Fibroblast of lung (primary cell): Measurements from ENCODE around the gene SAV1. TPM values are rescaled to one million over a fixed set of nuclear protein-coding genes. Genes with fewer than 3 reads are reported as not detected.

Source experiments
- DNase-seq, 2 donors: peaks; one replicate each; pipeline versions ENCODE4 v3.0.0 to v3.0.0-alpha.2; 2010; ENCODE audit warnings: low read depth in 2 of 2
- H2AFZ ChIP-seq: 2 replicates; pipeline ENCODE4 v1.5.1; 2012; ENCODE audit warnings: low read length, control low read depth, inconsistent platforms
- H3K27ac ChIP-seq: 2 replicates; pipeline ENCODE4 v1.5.1; 2011; ENCODE audit warnings: low read length, control low read depth; ENCODE audit not compliant: insufficient read depth
- H3K27me3 ChIP-seq: 2 replicates; pipeline ENCODE4 v1.5.1; 2011; ENCODE audit warnings: mild to moderate bottlenecking, low read length; ENCODE audit not compliant: control insufficient read depth, insufficient read depth
- H3K36me3 ChIP-seq: 2 replicates; pipeline ENCODE4 v1.5.1; 2011; ENCODE audit warnings: low read length; ENCODE audit not compliant: control insufficient read depth, insufficient read depth
- H3K4me1 ChIP-seq: 2 replicates; pipeline ENCODE4 v1.5.1; 2011; ENCODE audit warnings: low read length; ENCODE audit not compliant: control insufficient read depth, insufficient read depth; ENCODE audit errors: extremely low read depth
- H3K4me2 ChIP-seq: 2 replicates; pipeline ENCODE4 v1.5.1; 2011; ENCODE audit warnings: low read length, control low read depth; ENCODE audit not compliant: insufficient read depth; ENCODE audit errors: extremely low read depth
- H3K4me3 ChIP-seq, 4 experiments: fragments of 200-600 bp in 1 of 4; sonication (generic) in 1 of 4; replicated peaks in 1 of 4; 2 replicates each; pipeline ENCODE4 v1.5.1; 2011 to 2016; ENCODE audit warnings: low read length in 4 of 4, low read depth in 3 of 4, mild to moderate bottlenecking in 3 of 4, control low read depth in 2 of 4, inconsistent platforms in 1 of 4, mixed read lengths in 1 of 4; ENCODE audit not compliant: insufficient read depth in 1 of 4; ENCODE audit errors: control extremely low read depth in 1 of 4
- H3K79me2 ChIP-seq: 2 replicates; pipeline ENCODE4 v1.5.1; 2012; ENCODE audit warnings: mild to moderate bottlenecking, low read length, inconsistent platforms; ENCODE audit not compliant: control insufficient read depth, insufficient read depth
- H3K9ac ChIP-seq: 2 replicates; pipeline ENCODE4 v1.5.1; 2011; ENCODE audit warnings: mild to moderate bottlenecking, low read length, control low read depth; ENCODE audit not compliant: insufficient read depth
- H3K9me3 ChIP-seq: 2 replicates; pipeline ENCODE4 v1.5.1; 2012; ENCODE audit warnings: low read depth, low read length; ENCODE audit not compliant: control insufficient read depth, insufficient read depth
- H4K20me1 ChIP-seq: 2 replicates; pipeline ENCODE4 v1.5.1; 2011; ENCODE audit warnings: low read length; ENCODE audit not compliant: control insufficient read depth, insufficient read depth; ENCODE audit errors: extremely low read depth
- CTCF ChIP-seq, 2 donors: IDR thresholded peaks in 1 of 2; conservative IDR thresholded peaks in 1 of 2; 1 replicate in 1 of 2; 2 replicates in 1 of 2; pipeline ENCODE4 v1.5.1; 2011 to 2012; ENCODE audit warnings: low read length in 2 of 2, control low read depth in 1 of 2, inconsistent platforms in 1 of 2, low read depth in 1 of 2, mild to moderate bottlenecking in 1 of 2
- EZH2 ChIP-seq: IDR thresholded peaks from 2 replicates; pipeline ENCODE4 v1.5.1; 2012; ENCODE audit warnings: low read length, control low read depth, mild to moderate bottlenecking; ENCODE audit errors: missing control alignments
- polyA plus RNA-seq, 2 donors: library from polyadenylated mRNA; depleted of rRNA in 1 of 2; stranded (reverse) in 1 of 2; unstranded in 1 of 2; fragments of >200 nt; gene quantifications; 2 replicates each; pipeline ENCODE4 v1.2.1, GENCODE V29; 2011 to 2012; ENCODE audit warnings: missing spikeins in 1 of 2
- total RNA-seq: library from RNA; depleted of rRNA; stranded (reverse); fragments of >200 nt; gene quantifications from 2 replicates; pipeline ENCODE4 v1.2.1, GENCODE V29; 2014

SAV1 gene
- total and polyA plus RNA-seq, 2 donors (not counting 1 experiment from before 2014, with no cell fraction given): 41.7 to 46.9 TPM

- peak overlapping the region; percentile 72 for H3K4me2 ChIP-seq
- H3K9me3 ChIP-seq: no peaks in the 10 kb centered on the region
- H4K20me1 ChIP-seq: no peaks in the 10 kb centered on the region
- DNase-seq: no peak
- TF ChIP-seq EZH2: no peak
- no peak for TF ChIP-seq CTCF (conservative IDR thresholded peaks at IDR 0.05 in 1 of 2, IDR thresholded peaks at IDR 0.05 in 1 of 2; ENCODE audit: low read depth in 1 of 2, low read length in 2 of 2)
- H3K4me1 ChIP-seq: peaks cover 23% of the 10 kb centered on the region
- H3K4me3 ChIP-seq: peak overlapping the region in 1 of 4 experiments; percentile 1
- no peak overlapping the region for H3K9ac ChIP-seq
- H3K27me3 ChIP-seq: no peaks in the 10 kb centered on the region
- H3K27ac ChIP-seq: peak overlapping the region; percentile 77
- no peaks in the 10 kb centered on the region for H3K36me3 ChIP-seq
- peak overlapping the region; percentile 23 for H2AFZ ChIP-seq
- no peaks in the 10 kb centered on the region for H3K79me2 ChIP-seq
These were observed 8.9 kb upstream of the SAV1 start for GRCh38 chr14:50676814-50677516.

DNA sequence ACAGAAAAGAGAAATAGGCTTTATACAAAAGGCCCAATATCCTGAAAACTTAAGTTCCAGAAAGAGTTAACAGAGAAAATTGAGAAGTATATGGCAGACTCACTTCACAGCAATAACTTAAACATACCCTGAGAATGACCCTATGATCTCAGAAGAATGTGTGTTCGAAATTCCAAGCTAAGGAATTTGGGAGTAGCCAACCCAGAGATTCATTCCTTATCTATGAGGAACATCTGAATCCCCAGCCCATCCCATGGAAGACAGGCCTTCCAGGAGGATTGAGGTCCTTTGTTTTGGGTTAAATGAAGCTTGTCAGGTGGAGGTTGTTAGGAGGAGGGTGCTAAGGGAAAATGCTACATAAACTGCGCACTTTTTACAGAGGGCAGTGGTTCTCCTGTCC, 7.5 kb upstream of the SAV1 start:
- H3K4me3 ChIP-seq: no peak overlapping the region
- no peak for TF ChIP-seq CTCF (conservative IDR thresholded peaks at IDR 0.05 in 1 of 2, IDR thresholded peaks at IDR 0.05 in 1 of 2; ENCODE audit: low read depth in 1 of 2, low read length in 2 of 2)
- TF ChIP-seq EZH2: no peak
- peak in 1 of 2 donors; percentile 52 for DNase-seq
- H3K4me2 ChIP-seq: peak overlapping the region; percentile 49
- H3K9ac ChIP-seq: no peak overlapping the region
- H4K20me1 ChIP-seq: no peaks in the 10 kb centered on the region
- peak overlapping the region; percentile 73 for H3K27ac ChIP-seq
- peaks cover 23% of the 10 kb centered on the region for H3K4me1 ChIP-seq
- no peaks in the 10 kb centered on the region for H3K36me3 ChIP-seq
- H3K79me2 ChIP-seq: no peaks in the 10 kb centered on the region
- no peaks in the 10 kb centered on the region for H3K27me3 ChIP-seq
- peak overlapping the region; percentile 21 for H2AFZ ChIP-seq
- no peaks in the 10 kb centered on the region for H3K9me3 ChIP-seq

- H2AFZ ChIP-seq: no peak overlapping the region
- no peaks in the 10 kb centered on the region for H3K9me3 ChIP-seq
- peaks cover 14% of the 10 kb centered on the region for H3K4me1 ChIP-seq
- no peak overlapping the region for H3K9ac ChIP-seq
- no peaks in the 10 kb centered on the region for H3K36me3 ChIP-seq
- no peak overlapping the region for H3K4me2 ChIP-seq
- H3K27me3 ChIP-seq: no peaks in the 10 kb centered on the region
- no peaks in the 10 kb centered on the region for H4K20me1 ChIP-seq
- H3K4me3 ChIP-seq: no peak overlapping the region
- no peak for DNase-seq
- peaks cover 19% of the 10 kb centered on the region for H3K79me2 ChIP-seq
- TF ChIP-seq EZH2 (no peak), CTCF (conservative IDR thresholded peaks at IDR 0.05 in 1 of 2, IDR thresholded peaks at IDR 0.05 in 1 of 2; ENCODE audit: low read depth in 1 of 2, low read length in 2 of 2) (no peak)
- no peak overlapping the region for H3K27ac ChIP-seq
These were observed 2.8 kb upstream of the SAV1 start for GRCh38 chr14:50670866-50671256.
